ENCODE data around the gene CD300E. TPM values are rescaled to one million over a fixed set of nuclear protein-coding genes. Genes with fewer than 3 reads are reported as not detected.
"Not testable (repeated sequence)": the region's sequence is repeated elsewhere in the genome, so short reads cannot be mapped to it uniquely, and the experiment has no call there.

CD300E gene
- total RNA-seq, 1 donor = 0.54 TPM

DNA sequence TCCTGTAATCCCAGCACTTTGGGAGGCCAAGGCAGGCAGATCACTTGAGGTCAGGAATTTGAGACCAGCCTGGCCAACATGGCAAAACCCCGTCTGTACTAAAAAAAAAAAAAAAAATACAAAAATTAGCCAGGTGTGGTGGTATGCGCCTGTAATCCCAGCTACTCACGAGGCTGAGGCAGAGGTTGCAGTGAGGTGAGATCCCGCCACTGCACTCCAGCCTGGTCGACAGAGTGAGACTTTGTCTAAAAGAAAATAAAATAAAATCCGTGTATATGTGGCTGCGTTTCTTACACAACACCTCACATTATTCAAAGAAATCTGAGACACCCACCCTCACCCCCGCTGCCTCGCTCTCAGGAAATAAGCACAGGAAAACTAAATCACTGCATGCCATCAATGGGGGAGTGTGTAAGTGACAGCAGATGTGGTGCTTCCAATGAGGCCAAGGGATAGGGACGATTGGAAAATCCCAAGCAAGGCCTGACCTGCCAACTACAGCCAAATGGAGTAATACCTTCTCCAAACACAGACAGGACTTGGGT is 13.1 kb upstream of the CD300E start:
- DNase-seq (ENCODE audit: low read depth in 2 of 3, low spot score in 2 of 3) = not testable (repeated sequence)

- DNase-seq (ENCODE audit: low read depth in 2 of 3, low spot score in 2 of 3) = no peak
Observed at GRCh38 chr17:74635418-74635817, 11.9 kb upstream of the CD300E start.

DNA sequence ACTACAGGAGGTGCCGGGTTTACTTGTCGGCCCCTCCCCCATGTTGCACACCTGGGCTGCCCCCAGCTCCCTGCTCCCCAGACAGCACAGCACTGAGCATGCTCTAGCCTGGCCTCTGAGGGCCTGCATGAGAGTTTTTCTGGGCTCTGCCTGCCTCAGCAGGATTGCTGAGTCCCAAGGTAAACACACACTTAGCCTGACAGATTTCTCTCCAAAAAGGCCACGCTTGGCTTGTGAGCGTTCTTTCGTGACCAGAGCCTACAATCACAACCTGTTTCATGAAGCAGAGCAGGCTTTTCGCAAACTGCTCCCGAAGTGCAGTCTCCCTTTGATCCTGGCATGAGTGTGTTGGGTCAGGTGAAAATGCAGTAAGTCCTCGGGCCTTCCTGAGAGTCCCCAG is 9.8 kb upstream of the CD300E start:
- DNase-seq (ENCODE audit: low read depth in 2 of 3, low spot score in 2 of 3) = no peak

GRCh38 chr17:74632617-74633016 is 9.1 kb upstream of the CD300E start:
- no peak for DNase-seq (ENCODE audit: low read depth in 2 of 3, low spot score in 2 of 3)

DNA sequence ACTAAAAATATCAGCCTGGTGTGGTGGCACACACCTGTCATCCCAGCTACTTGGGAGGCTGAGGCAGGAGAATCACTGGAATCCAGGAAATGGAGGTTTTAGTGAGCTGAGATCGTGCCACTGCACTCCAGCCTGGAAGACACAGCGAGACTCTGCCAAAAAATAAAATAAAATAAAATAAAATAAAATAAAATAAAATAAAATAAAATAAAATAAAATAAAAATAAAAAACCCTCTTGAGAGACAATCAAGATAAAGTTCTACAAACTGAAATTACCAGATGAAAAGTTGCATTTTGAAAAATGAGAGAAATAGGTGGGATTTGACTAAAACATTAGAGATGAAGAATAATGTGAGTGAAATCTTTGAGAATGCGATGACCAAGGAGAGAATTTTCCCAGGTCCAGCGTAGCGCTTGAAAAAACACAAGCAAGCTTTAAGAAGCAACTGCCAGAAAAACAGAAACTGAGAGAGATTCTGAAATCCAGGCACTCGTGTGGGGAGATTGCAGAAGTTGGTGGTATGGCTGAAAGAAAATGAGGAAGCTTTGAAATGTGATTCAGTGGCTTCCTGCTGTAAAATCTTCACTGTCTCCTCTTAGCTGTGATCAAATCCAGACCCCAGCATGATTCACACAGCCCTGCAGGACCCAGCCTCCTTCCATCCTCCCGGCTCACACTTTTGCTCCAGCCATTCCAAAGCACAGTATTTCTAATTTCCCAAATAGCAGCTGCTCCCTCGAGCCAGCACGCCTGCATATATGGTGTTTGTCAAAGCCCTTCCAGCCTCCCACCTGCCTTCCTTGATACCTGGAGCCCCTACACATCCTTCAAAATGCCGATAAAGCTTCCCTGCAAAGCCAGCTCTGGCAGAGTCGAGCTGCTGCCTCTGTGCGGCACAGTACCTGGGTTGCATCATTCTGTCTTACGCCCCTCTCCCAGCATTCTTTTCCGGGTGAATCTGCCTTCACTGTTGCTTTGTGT is 8.2 kb upstream of the CD300E start:
- DNase-seq (ENCODE audit: low read depth in 2 of 3, low spot score in 2 of 3) = peak in 2 of 3 donors; percentile 80 to 87

- DNase-seq (ENCODE audit: low read depth in 2 of 3, low spot score in 2 of 3) = not testable (repeated sequence)
Observed at GRCh38 chr17:74630251-74630650, 6.7 kb upstream of the CD300E start.

DNA sequence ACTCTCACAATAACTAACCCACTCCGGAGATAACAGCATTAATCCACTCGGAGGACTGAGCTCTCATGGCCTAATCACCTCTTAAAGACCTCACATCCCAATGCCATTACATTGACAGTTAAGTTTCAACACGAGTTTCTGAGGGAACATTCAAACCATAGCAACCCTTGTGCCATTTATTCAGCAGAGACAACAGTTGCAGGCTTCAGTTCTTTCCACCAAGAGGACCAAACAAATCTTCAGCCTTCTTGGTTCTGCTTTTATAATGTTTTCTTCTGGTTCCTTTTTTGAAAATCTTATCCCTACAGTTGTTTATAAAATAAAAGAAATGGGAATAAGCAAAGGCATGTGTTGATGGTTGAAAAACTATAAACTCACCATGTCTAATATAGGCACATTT is 2.1 kb upstream of the CD300E start:
- DNase-seq (ENCODE audit: low read depth in 2 of 3, low spot score in 2 of 3) = no peak

DNA sequence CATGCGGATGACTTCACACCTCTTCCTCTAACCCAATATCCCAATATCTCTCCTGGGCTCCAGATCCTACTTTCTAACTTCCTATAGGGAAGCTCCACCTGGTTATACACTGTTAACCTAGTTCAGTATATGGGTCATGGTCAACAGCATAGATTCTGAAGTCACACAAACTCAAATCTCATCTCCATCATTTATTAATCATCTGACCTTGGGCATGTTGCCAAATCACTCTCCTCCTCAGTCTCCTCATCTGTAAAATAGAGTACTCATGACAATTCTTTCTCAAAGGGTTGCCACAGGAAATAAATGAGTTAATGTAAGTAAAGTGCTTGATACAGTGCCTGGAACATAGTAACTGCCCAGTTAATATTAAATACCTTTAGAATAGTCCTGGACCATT is 593 bp upstream of the CD300E start:
- DNase-seq (ENCODE audit: low read depth in 2 of 3, low spot score in 2 of 3) = no peak

DNA sequence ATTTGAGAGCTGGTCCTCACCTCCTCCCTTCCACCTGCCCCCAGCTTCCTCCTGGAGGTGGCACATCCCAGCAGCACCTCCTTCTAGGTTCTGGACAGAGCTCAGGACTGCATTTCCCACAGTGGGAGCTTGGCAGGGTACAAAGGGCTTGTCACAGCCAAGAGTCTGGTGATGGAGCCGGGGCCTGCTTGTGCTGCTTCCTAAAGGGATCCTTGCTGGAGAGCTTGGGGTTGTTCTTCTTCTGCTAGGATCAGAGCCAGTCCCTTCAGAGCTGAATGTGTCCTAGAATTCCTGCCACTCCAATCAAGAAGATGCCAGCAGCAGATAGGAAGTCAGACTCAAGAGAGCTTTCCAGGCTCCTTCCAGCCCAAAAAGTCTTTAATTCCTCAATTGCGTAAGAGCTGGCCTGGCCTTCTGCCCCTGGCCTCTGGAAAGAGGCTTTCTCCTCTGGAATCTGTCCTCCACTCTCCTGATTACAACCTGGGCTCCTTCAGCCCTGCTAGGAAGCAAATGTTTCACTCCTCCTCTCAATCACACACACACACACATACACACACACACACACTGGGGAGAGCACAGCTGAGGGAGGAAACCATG is 4.4 kb downstream of the CD300E start:
- no peak for DNase-seq (ENCODE audit: low read depth in 2 of 3, low spot score in 2 of 3)

- no peak for DNase-seq (ENCODE audit: low read depth in 2 of 3, low spot score in 2 of 3)
Observed at GRCh38 chr17:74618451-74618850, 5.1 kb downstream of the CD300E start.

DNA sequence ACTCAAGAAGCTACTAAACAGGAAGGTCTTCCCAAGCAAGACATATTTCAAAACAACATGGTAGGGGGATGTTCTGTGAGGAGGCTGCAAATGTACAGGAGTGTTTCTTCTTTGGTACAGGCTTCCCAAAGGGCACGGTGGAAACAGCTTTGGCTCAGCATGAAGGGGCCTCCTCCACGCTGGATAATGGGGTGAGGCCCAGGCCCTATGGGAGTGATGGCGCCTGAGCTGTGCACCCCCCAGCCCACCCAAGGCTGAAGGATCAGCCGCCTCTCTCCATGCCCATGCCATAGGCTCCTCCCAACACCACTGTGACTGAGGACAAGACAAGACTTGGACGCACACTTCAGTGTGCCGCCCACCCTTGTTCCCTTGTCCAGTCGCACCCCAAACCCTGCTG is 6.8 kb downstream of the CD300E start:
- no peak for DNase-seq (ENCODE audit: low read depth in 2 of 3, low spot score in 2 of 3)

- DNase-seq (ENCODE audit: low read depth in 2 of 3, low spot score in 2 of 3) = no peak
Observed at GRCh38 chr17:74612046-74612445, 11.5 kb downstream of the CD300E start.

DNA sequence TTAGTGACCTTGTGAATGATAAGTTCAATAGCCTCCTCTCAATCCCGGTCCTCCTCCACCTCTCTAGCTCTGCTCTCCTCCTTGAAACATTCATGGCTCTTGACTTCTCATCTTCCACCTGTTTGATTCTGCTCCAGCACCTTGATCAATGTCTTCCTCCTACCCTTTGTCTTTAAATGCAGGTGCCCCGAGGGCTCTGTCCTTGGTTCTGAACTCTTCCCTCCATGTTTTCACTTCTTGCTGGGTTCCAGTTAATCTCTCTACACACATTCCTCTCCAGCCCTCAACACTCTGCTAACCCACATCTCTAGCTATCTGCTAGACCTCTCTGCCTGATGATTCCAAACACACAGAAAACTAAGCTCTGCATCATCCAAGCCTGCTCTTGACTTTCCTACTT is 13.4 kb downstream of the CD300E start:
- peak in 1 of 3 donors; percentile 53 for DNase-seq (ENCODE audit: low read depth in 2 of 3, low spot score in 2 of 3)

GRCh38 chr17:74608511-74608910 is 15.0 kb downstream of the CD300E start:
- no peak for DNase-seq (ENCODE audit: low read depth in 2 of 3, low spot score in 2 of 3)

DNA sequence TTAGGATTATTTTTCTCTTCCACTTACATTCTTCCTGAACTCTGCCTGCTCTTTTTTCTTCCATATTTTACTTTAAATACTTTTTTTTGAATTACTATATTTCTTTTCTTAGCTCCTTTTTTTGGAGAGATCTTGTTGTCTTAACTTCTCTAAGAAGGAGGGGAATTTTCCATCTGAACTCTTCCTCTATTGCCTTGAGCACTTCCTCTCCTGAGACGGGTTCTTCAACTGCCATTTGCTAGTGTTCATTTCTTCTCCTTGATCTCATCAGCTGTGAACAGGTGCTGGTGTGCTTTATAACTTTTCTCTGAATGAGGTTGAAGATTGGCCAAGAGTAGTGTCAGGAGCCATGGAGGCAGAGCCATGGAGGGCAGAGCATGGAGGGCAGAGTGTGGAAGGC is 16.3 kb downstream of the CD300E start:
- no peak for DNase-seq (ENCODE audit: low read depth in 2 of 3, low spot score in 2 of 3)

DNA sequence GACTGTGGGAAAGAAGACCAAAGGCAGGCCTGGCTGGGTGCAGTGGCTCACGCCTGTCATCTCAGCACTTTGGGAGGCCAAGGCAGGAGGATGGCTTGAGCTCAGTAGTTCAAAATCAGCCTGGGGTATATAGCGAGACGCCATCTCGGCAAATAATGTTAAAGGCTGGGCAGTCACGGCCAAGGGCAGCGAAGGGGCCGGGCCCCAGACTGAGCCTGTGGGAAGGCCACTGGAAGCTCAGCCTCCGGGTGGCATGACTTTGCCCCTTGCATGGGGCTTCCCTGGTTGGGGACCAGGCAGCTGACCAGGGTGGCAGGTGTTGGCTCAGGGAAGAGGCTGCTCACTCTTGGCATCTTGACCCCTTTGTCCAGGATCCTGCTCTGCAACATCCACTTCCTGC is 17.5 kb downstream of the CD300E start:
- no peak for DNase-seq (ENCODE audit: low read depth in 2 of 3, low spot score in 2 of 3)

- no peak for DNase-seq (ENCODE audit: low read depth in 2 of 3, low spot score in 2 of 3)
Observed at GRCh38 chr17:74605361-74605760, 18.2 kb downstream of the CD300E start.

DNA sequence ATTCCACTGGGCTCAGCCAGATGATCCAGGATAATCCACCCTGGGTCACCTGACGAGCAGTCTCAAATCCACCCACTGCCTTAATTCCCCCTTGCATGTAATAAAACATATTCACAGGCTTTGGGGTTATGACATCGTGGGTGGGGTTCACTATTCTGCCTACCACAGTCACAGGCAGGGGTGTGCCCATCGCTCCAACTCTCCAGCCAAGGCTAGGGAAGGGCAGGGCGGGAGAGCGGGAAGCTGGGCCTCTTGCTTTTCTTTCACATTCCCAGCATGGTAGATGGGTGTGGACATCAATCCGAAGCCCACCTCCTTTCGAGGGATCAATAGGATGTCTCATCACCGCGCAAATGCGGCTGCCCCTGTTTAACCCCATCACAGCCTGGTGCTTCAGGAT is 18.8 kb downstream of the CD300E start:
- no peak for DNase-seq (ENCODE audit: low read depth in 2 of 3, low spot score in 2 of 3)

GRCh38 chr17:74604200-74604599 is 19.3 kb downstream of the CD300E start:
- DNase-seq (ENCODE audit: low read depth in 2 of 3, low spot score in 2 of 3) = no peak

DNA sequence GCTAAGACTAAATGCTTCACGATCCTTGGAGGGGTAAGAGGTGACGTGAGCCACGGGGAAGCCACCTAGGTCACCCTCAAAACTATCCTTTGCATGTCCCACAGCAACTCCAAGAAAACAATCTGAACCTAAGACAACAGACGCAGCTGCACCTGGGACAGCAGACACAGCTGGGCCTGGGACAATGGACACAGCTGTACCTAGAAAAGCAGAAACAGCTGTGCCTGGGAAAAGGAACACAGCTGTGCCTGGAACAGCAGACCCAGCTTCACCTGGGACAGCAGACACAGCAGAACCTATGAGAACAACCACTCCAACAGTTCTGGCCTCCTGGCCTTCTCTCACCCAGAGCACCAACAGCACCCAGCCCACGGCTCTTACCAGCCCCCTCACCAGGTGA is 19.8 kb downstream of the CD300E start:
- no peak for DNase-seq (ENCODE audit: low read depth in 2 of 3, low spot score in 2 of 3)

- peak in 1 of 3 donors; percentile 28 for DNase-seq (ENCODE audit: low read depth in 2 of 3, low spot score in 2 of 3)
Observed at GRCh38 chr17:74603037-74603635, 20.4 kb downstream of the CD300E start.

All from hematopoietic multipotent progenitor cell (in vitro differentiated cells).